BJ (cell line): ENCODE data around the gene ETFA. TPM values are rescaled to one million over a fixed set of nuclear protein-coding genes. Genes with fewer than 3 reads are reported as not detected.

Experiments used
- CTCF ChIA-PET: fragments of 350-600 bp; formaldehyde crosslinking; extraction: SDS; loops from one replicate; lab custom pipeline; 2021; ENCODE audit warnings: antibody characterized with exemption, inconsistent platforms; lab: Yijun Ruan, JAX
- POLR2A ChIA-PET: fragments of 300-600 bp; sonication (Branson Sonifier 250); formaldehyde crosslinking; extraction: SDS; loops from one replicate; lab custom pipeline; 2021; ENCODE audit warnings: antibody characterized with exemption; lab: Charles Lee
- DNase-seq: peaks from one replicate; pipeline ENCODE4 v3.0.0-alpha.2; 2011; ENCODE audit warnings: low read depth
- H3K27me3 ChIP-seq: 2 replicates; pipeline ENCODE4 v1.6.0; 2011; ENCODE audit warnings: low read length; ENCODE audit not compliant: control insufficient read depth, insufficient read depth
- H3K36me3 ChIP-seq: 2 replicates; pipeline ENCODE4 v1.5.1; 2011; ENCODE audit warnings: low read length; ENCODE audit not compliant: control insufficient read depth, insufficient read depth
- H3K4me3 ChIP-seq: 2 replicates; pipeline ENCODE4 v1.5.1; 2011; ENCODE audit warnings: low read depth, mild to moderate bottlenecking, control low read depth, low read length
- polyA plus RNA-seq: library from polyadenylated mRNA; depleted of rRNA; stranded (reverse); fragments of >200 nt; gene quantifications from 2 replicates; pipeline ENCODE4 v1.2.3, GENCODE V29; 2011
- TF ChIP-seq, protein P1 (sequence below): IDR thresholded peaks from 2 replicates; pipeline ENCODE4 v1.5.1; 2011; ENCODE audit warnings: low read depth, mild to moderate bottlenecking, control low read depth, inconsistent platforms, low read length, moderate library complexity; ENCODE audit not compliant: insufficient read depth

Gene ETFA
- polyA plus RNA-seq, 1 experiment, result 113 TPM

DNA sequence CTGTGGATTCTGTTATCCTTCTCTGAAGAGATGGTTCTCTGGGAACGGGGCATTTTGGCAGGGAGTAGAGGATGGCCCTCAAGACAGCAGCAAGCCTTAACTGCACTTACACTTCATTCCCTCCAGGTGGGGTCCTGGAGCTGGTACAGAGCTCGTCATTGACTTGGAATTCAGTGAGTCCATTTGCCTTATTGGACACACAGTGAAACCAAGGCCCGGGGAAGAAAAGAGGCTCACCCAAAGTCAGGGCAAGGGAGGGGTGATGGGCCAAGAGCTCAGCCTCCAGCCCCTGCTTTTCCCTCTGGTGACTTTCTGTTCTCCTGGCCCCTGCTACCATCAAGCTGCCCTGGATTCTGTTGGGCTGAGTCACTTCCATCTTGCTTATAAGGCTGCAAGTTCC, 125.6 kb downstream of the ETFA start:
- POLR2A ChIA-PET, result no interaction called here
- DNase-seq, result peak; percentile 49
- TF ChIP-seq, protein P1, sequence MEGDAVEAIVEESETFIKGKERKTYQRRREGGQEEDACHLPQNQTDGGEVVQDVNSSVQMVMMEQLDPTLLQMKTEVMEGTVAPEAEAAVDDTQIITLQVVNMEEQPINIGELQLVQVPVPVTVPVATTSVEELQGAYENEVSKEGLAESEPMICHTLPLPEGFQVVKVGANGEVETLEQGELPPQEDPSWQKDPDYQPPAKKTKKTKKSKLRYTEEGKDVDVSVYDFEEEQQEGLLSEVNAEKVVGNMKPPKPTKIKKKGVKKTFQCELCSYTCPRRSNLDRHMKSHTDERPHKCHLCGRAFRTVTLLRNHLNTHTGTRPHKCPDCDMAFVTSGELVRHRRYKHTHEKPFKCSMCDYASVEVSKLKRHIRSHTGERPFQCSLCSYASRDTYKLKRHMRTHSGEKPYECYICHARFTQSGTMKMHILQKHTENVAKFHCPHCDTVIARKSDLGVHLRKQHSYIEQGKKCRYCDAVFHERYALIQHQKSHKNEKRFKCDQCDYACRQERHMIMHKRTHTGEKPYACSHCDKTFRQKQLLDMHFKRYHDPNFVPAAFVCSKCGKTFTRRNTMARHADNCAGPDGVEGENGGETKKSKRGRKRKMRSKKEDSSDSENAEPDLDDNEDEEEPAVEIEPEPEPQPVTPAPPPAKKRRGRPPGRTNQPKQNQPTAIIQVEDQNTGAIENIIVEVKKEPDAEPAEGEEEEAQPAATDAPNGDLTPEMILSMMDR, result peak; percentile 67

DNA sequence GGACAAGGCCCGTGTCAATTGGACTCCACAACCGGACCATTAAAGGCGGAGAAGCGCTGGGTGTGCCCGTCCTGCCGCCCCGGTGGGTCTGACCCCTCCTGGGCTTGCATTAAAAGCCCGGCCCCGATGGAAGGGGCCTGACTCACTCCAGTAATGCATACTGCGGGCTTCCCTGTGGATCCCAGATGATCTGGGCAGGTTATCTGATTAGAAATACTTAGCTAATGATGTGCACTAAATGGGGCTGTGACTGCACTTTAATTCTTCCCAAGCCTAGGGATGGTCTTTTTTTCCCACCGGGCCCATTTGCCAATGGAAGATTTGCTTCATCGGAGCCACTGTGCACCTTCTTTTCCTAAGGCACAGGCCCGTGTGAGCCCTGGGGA, 126.6 kb downstream of the ETFA start:
- Histone ChIP-seq H3K4me3 (no peak overlapping the region), H3K36me3 (no peaks in the 10 kb centered on the region), H3K27me3 (no peaks in the 10 kb centered on the region)
- POLR2A ChIA-PET, result no interaction called here
- no peak for DNase-seq
- CTCF ChIA-PET, result interaction anchor here (0.8 to 5.6 kb wide), 8 partner anchors 9 to 151 kb away, joined by 4 to 31 read pairs (median 6); partner anchors contain the start of gene ISL2
- TF ChIP-seq, protein P1, result no peak

More for the DNA sequence above, 125.6 kb downstream of the ETFA start:
- H3K27me3 ChIP-seq, result no peaks in the 10 kb centered on the region
- CTCF ChIA-PET, result interaction anchor here (0.8 to 5.6 kb wide), 13 partner anchors 8 to 680 kb away, joined by 3 to 31 read pairs (median 5); partner anchors contain the start of gene ISL2
- no peak overlapping the region for H3K4me3 ChIP-seq
- H3K36me3 ChIP-seq, result no peaks in the 10 kb centered on the region

DNA sequence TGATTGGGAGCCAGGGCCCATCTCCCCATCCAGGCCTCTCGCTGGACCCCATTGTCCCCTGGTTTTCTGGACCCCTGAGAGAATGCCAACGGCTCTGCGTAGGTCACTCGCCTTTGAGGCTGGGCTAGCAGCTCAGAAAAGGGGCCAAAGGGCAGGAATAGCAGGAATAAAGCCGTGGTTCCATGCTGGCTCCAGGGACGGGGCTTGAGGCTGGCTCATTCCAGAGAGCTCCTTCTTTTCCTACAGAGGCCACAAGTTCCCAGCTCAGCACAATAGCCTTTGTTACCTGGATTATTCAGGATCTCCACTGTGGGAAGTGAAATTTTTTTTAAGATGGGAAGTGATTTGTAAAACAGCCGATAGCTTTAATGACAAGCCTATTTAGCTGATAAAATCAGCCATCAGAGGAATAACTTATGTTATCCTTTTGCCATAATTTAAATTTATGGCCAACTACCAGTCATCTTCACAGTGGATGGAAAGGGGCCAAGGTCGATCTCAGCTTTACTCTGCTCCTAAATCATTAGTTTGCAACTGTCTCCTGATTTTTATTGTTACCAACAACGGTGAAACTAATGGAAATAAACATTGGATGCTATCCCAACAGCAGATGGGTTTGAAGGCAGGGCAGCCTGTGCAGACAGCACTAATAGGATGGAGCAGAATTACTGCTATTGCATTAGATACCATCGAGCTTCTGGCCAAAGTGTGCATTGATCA, 127.2 kb downstream of the ETFA start:
- ChIA-PET POLR2A (no interaction called here), CTCF (interaction anchor here (0.8 to 5.6 kb wide), 7 partner anchors 9 to 145 kb away, joined by 4 to 31 read pairs (median 5); no protein-coding TSS in a partner anchor)
- Histone ChIP-seq H3K4me3 (no peak overlapping the region), H3K27me3 (no peaks in the 10 kb centered on the region), H3K36me3 (no peaks in the 10 kb centered on the region)
- TF ChIP-seq, protein P1, result no peak
- DNase-seq, result no peak

DNA sequence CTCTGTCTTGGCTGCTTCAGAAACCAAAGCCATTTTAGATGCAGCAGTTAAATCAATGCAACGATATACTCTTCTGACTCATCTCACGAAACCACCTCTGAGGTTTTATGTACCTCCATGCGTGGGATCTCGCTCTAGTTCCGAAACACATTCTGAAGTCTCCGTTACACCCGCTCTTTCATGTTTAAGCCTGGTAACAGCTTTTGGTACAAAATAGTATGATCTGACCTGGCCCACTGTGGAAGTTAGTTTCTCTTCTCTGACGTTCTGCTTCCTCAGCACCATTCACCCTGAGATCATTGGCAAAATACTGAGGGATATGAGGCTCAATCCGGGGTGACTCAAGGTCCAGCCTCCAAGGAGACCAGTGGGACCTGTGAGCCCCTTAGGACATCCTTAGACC, 129.6 kb downstream of the ETFA start:
- TF ChIP-seq, protein P1, result no peak
- DNase-seq, result no peak
- no peaks in the 10 kb centered on the region for H3K27me3 ChIP-seq
- ChIA-PET CTCF (interaction anchor here (1.0 to 1.3 kb wide), 2 partner anchors 10 to 42 kb away, joined by 5 to 7 read pairs; no protein-coding TSS in a partner anchor), POLR2A (no interaction called here)
- H3K4me3 ChIP-seq, result no peak overlapping the region
- H3K36me3 ChIP-seq, result no peaks in the 10 kb centered on the region

DNA sequence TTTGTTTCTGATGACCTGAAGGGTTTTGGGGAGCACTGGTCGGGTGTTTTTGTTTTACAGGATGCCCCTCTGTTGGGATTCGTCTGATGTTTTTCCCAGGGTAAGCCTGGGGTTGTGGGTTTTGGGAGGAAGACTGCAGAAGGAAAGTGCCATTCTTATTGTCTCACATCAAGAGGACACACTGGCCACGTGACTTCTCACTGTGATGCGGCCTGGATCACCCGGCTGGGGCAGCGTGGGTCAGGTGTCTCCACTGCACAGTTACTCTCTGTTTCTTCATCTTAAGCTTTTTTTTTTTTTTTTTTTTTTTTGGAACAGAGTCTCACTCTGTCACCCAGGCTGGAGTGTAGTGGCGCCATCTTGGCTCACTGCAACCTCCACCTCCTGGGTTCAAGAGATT, 130.9 kb downstream of the ETFA start:
- DNase-seq, result no peak
- CTCF ChIA-PET, result no interaction called here
- POLR2A ChIA-PET, result no interaction called here
- Histone ChIP-seq H3K27me3 (no peaks in the 10 kb centered on the region), H3K4me3 (no peak overlapping the region), H3K36me3 (no peaks in the 10 kb centered on the region)
- TF ChIP-seq, protein P1, result no peak
